Measurements from ENCODE around the gene SIGLEC7.
A peak's percentile ranks its signal among the peaks of the same experiment; 100 is the strongest.
"Not testable (repeated sequence)": the region's sequence is repeated elsewhere in the genome, so short reads cannot be mapped to it uniquely, and the experiment has no call there.

Gene SIGLEC7

GRCh38 chr19:51139299-51140014 lies 2.6 kb upstream of the SIGLEC7 start:
- DNase-seq: no peak

- no peak for DNase-seq
Measured at GRCh38 chr19:51140441-51140840, 1.7 kb upstream of the SIGLEC7 start.

- DNase-seq: no peak
Measured at GRCh38 chr19:51141181-51141580, 920 bp upstream of the SIGLEC7 start.

GRCh38 chr19:51142809-51143475 lies 841 bp downstream of the SIGLEC7 start:
- not testable (repeated sequence) for DNase-seq

- no peak for DNase-seq
Measured at GRCh38 chr19:51143486-51143885, 1.4 kb downstream of the SIGLEC7 start.

- DNase-seq: no peak
Measured at GRCh38 chr19:51144482-51145045, 2.5 kb downstream of the SIGLEC7 start.

GRCh38 chr19:51145916-51146493 lies 3.9 kb downstream of the SIGLEC7 start:
- no peak for DNase-seq

- no peak for DNase-seq
Measured at GRCh38 chr19:51146751-51147150, 4.7 kb downstream of the SIGLEC7 start.

- DNase-seq: no peak
Measured at GRCh38 chr19:51147663-51148062, 5.6 kb downstream of the SIGLEC7 start.

- DNase-seq: no peak
Measured at GRCh38 chr19:51148580-51148979, 6.5 kb downstream of the SIGLEC7 start.

GRCh38 chr19:51150627-51151026 lies 8.5 kb downstream of the SIGLEC7 start:
- no peak for DNase-seq

- DNase-seq: no peak
Measured at GRCh38 chr19:51156710-51157109, 14.6 kb downstream of the SIGLEC7 start.

- DNase-seq: no peak
Measured at GRCh38 chr19:51157265-51157664, 15.2 kb downstream of the SIGLEC7 start.

- peak; percentile 27 to 47 for DNase-seq
Measured at GRCh38 chr19:51158474-51159129, 16.5 kb downstream of the SIGLEC7 start.

GRCh38 chr19:51159656-51160055 lies 17.6 kb downstream of the SIGLEC7 start:
- no peak for DNase-seq

GRCh38 chr19:51161266-51161665 lies 19.2 kb downstream of the SIGLEC7 start:
- DNase-seq: no peak

- DNase-seq: no peak
Measured at GRCh38 chr19:51161867-51162496, 19.9 kb downstream of the SIGLEC7 start.

- no peak for DNase-seq
Measured at GRCh38 chr19:51163257-51163656, 21.2 kb downstream of the SIGLEC7 start.

GRCh38 chr19:51164215-51164614 lies 22.1 kb downstream of the SIGLEC7 start:
- DNase-seq: no peak

- DNase-seq: no peak
Measured at GRCh38 chr19:51166846-51167490, 24.9 kb downstream of the SIGLEC7 start.

- DNase-seq: no peak
Measured at GRCh38 chr19:51168564-51169282, 26.6 kb downstream of the SIGLEC7 start.

Measured in NCI-H446 (cell line).